Astrocyte of the cerebellum (primary cell): ENCODE data around the gene P3H1.

Source experiments
- DNase-seq: peaks from one replicate; pipeline ENCODE4 v3.0.0-alpha.2; 2011; ENCODE audit warnings: low read depth
- H3K4me3 ChIP-seq: 2 replicates; pipeline ENCODE4 v1.5.1; 2011; ENCODE audit warnings: mild to moderate bottlenecking, low read depth, low read length, moderate library complexity
- CTCF ChIP-seq: IDR thresholded peaks from 2 replicates; pipeline ENCODE4 v1.5.1; 2012; ENCODE audit warnings: low read length, low read depth, moderate library complexity, mild to moderate bottlenecking; ENCODE audit errors: missing control alignments
- in situ Hi-C: cut with HindIII; loops from 2 replicates; pipeline ENCODE4 v1.10.0; 2017; ENCODE audit warnings: low sequenced_read_pairs

Gene P3H1

GRCh38 chr1:42703888-42704464 is 62.9 kb downstream of the P3H1 start:
- no peak overlapping the region for H3K4me3 ChIP-seq
- TF ChIP-seq CTCF, result no peak
- no peak for DNase-seq
- in situ Hi-C loops, result no loop called here

- H3K4me3 ChIP-seq, result no peak overlapping the region
- in situ Hi-C loops, result no loop called here
- no peak for DNase-seq
- no peak for TF ChIP-seq CTCF
Measured at GRCh38 chr1:42700006-42700405, 66.8 kb downstream of the P3H1 start.

- DNase-seq, result no peak
- in situ Hi-C loops, result no loop called here
- no peak for TF ChIP-seq CTCF
- H3K4me3 ChIP-seq, result no peak overlapping the region
Measured at GRCh38 chr1:42698081-42698813, 68.6 kb downstream of the P3H1 start.
